ENCODE data around the gene DSCAML1. TPM values are rescaled to one million over a fixed set of nuclear protein-coding genes. Genes with fewer than 3 reads are reported as not detected.

DSCAML1 gene
- total RNA-seq, 1 experiment from 2014 or later, result 0.90 TPM

GRCh38 chr11:117384045-117384444 lies 413.0 kb downstream of the DSCAML1 start (continued):
- TF ChIP-seq ZNF232 (CRISPR knock-in tag; IDR thresholded peaks at IDR 0.05), result no peak

- ChIA-PET CTCF (interaction anchor here (4.6 kb wide), 1 partner anchor 43 kb away, joined by 20 read pairs; no protein-coding TSS in a partner anchor), POLR2A (no interaction called here)
- H3K27ac Mint-ChIP-seq, result no peak overlapping the region
- H3K36me3 Mint-ChIP-seq, result no peaks in the 10 kb centered on the region
- no peaks in the 10 kb centered on the region for H3K9me3 Mint-ChIP-seq
- no peak for DNase-seq (ENCODE audit: low spot score)
- no peak overlapping the region for H3K4me3 Mint-ChIP-seq
- H3K4me1 Mint-ChIP-seq, result peaks cover 7% of the 10 kb centered on the region
- no peaks in the 10 kb centered on the region for H3K27me3 Mint-ChIP-seq (ENCODE audit: low read depth)
- TF ChIP-seq ATF2 (CRISPR knock-in tag; IDR thresholded peaks at IDR 0.05; ENCODE audit: borderline replicate concordance, low read depth), result no peak
- TF ChIP-seq CBFB (CRISPR knock-in tag; IDR thresholded peaks at IDR 0.05; ENCODE audit: low read depth), result no peak
- TF ChIP-seq HMGA2 (CRISPR knock-in tag; IDR thresholded peaks at IDR 0.05), result no peak
- no peak for TF ChIP-seq ATF3 (CRISPR knock-in tag; conservative IDR thresholded peaks at IDR 0.05)
- no peak for TF ChIP-seq STAT6 (CRISPR knock-in tag; conservative IDR thresholded peaks at IDR 0.05; ENCODE audit: low read depth)
- TF ChIP-seq MLX (CRISPR knock-in tag; IDR thresholded peaks at IDR 0.05), result no peak
- TF ChIP-seq FOXP4 (CRISPR knock-in tag; IDR thresholded peaks at IDR 0.05), result no peak
- no peak for TF ChIP-seq ESRRA (CRISPR knock-in tag; IDR thresholded peaks at IDR 0.05; ENCODE audit: borderline replicate concordance)
- TF ChIP-seq ZMAT4 (CRISPR knock-in tag; IDR thresholded peaks at IDR 0.05), result no peak
- TF ChIP-seq ZBTB21 (CRISPR knock-in tag; IDR thresholded peaks at IDR 0.05; ENCODE audit: borderline replicate concordance), result no peak
- no peak for TF ChIP-seq ZNF671 (CRISPR knock-in tag; IDR thresholded peaks at IDR 0.05)
- no peak for TF ChIP-seq EMX1 (CRISPR knock-in tag; IDR thresholded peaks at IDR 0.05)
- no peak for TF ChIP-seq FOXJ3 (CRISPR knock-in tag; IDR thresholded peaks at IDR 0.05; ENCODE audit: borderline replicate concordance)
- TF ChIP-seq ZNF532 (CRISPR knock-in tag; IDR thresholded peaks at IDR 0.05; ENCODE audit: borderline replicate concordance), result no peak
- no peak for TF ChIP-seq ZNF138 (CRISPR knock-in tag; conservative IDR thresholded peaks at IDR 0.05)
- no peak for TF ChIP-seq ZBTB43 (CRISPR knock-in tag; IDR thresholded peaks at IDR 0.05)
- TF ChIP-seq JUN (CRISPR knock-in tag; IDR thresholded peaks at IDR 0.05), result no peak
- TF ChIP-seq ZNF396 (CRISPR knock-in tag; IDR thresholded peaks at IDR 0.05; ENCODE audit: borderline replicate concordance), result no peak
- no peak; the same call in 1 of the 2 replicates for ATAC-seq
These were observed 414.3 kb downstream of the DSCAML1 start for GRCh38 chr11:117382746-117383145.
